Measurements from ENCODE around the gene CABLES1.

The CABLES1 gene

DNA sequence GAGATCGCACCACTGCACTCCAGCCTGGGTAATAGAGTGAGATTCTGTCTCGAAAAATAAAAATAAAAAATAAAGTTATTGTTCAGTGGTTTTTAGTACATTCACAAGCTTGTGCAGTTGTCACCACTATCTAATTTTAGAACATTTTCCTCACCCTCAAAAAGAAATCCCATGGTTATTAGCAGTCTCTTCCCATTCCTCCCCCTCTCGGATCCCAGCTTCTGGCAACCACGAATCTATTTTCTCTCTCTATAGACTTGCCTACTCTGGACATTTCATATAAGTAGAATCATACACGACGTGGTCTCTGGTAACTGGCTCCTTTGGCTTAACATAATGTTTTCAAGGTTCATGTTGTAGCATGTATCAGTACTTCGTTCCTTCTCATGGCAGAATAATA is 38.6 kb downstream of the CABLES1 start:
- Histone ChIP-seq H3K4me3 (ENCODE audit: low read length in 2 of 2) (no peak overlapping the region), H3K36me3 (replicated peaks in 1 of 2; ENCODE audit: control insufficient read depth in 2 of 2, insufficient read depth in 2 of 2, low read length in 2 of 2) (no peaks in the 10 kb centered on the region), H3K4me1 (ENCODE audit: control insufficient read depth in 2 of 2, insufficient read depth in 1 of 2, low read depth in 1 of 2, low read length in 2 of 2) (peaks cover 7 to 9% of the 10 kb centered on the region in 2 donors), H2BK12ac (ENCODE audit: low read length) (no peak overlapping the region), H3K14ac (ENCODE audit: low read length) (no peak overlapping the region), H3K27me3 (ENCODE audit: control insufficient read depth in 3 of 3, insufficient read depth in 3 of 3, low read depth in 1 of 3, low read length in 3 of 3) (no peaks in the 10 kb centered on the region), H3K4me2 (ENCODE audit: insufficient read depth, low read length, poor library complexity, severe bottlenecking) (no peak overlapping the region), H3K9me3 (replicated peaks in 1 of 2; ENCODE audit: control insufficient read depth in 2 of 2, insufficient read depth in 1 of 2, low read depth in 1 of 2, low read length in 2 of 2) (peaks cover 0 to 2% of the 10 kb centered on the region in 2 donors), H3K79me1 (ENCODE audit: low read depth, low read length) (no peaks in the 10 kb centered on the region), H2AFZ (ENCODE audit: low read length) (no peak overlapping the region), H4K91ac (ENCODE audit: low read depth, low read length, poor library complexity) (no peak overlapping the region), H4K8ac (ENCODE audit: low read depth, low read length) (no peak overlapping the region), H2BK120ac (ENCODE audit: low read depth, low read length) (no peak overlapping the region), H3K18ac (ENCODE audit: low read length) (no peak overlapping the region), H2BK15ac (ENCODE audit: low read length) (no peak overlapping the region), H3K27ac (replicated peaks; ENCODE audit: low read length) (no peak overlapping the region), H3K4ac (ENCODE audit: low read length) (no peak overlapping the region), H2BK5ac (ENCODE audit: low read length) (no peak overlapping the region), H2AK5ac (ENCODE audit: low read depth, low read length) (no peak overlapping the region), H3K9ac (ENCODE audit: low read depth, low read length, poor library complexity) (no peak overlapping the region), H3K23ac (ENCODE audit: low read depth, low read length, poor library complexity) (no peak overlapping the region)
- no CpG with 5 or more reads among the region's 7 CpGs for WGBS, 2 donors (ENCODE audit: extremely low coverage in 2 of 2, insufficient read length in 2 of 2, insufficient replicate concordance in 1 of 2)
- DNase-seq (ENCODE audit: low spot score): no peak

DNA sequence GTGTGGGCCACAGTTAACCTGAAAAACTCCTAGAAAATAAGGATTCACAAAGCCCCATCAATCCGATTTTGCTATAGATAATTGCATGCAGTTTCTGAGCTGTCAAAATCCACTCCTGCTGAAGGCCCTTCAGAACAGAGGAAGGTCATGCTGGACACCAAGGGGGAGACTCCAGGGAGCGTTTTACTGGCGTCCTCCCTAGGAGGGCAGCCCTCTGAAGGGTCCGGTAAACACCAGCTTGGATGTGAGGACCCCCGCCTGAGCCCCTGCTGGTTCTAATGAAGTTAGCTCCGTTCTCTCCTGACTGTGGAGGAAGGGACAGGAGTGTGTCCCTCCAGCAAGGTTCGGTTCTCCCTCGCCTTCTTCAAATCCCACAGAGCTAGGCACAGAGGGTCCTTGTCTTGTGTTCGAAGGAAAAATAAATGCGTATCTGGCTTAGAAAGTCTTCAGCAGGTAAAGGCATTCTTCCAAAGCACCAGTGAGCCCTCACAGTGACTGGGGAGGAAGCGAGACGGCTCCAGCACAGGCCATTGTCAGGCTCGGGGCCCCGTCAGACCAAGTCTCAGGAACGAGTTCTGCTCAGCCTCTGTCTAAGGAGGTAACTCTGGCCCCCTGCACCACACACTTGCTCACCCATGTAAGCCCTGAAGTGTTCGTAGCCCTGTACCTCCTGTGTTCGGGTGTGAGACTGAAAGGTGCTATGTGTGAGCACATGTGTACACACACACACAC is 41.6 kb downstream of the CABLES1 start:
- Histone ChIP-seq H2BK12ac (ENCODE audit: low read length) (no peak overlapping the region), H3K9ac (ENCODE audit: low read depth, low read length, poor library complexity) (no peak overlapping the region), H2BK120ac (ENCODE audit: low read depth, low read length) (no peak overlapping the region), H3K4me2 (ENCODE audit: insufficient read depth, low read length, poor library complexity, severe bottlenecking) (no peak overlapping the region), H3K27ac (replicated peaks; ENCODE audit: low read length) (no peak overlapping the region), H3K23ac (ENCODE audit: low read depth, low read length, poor library complexity) (peak overlapping the region; percentile 68), H3K27me3 (ENCODE audit: control insufficient read depth in 3 of 3, insufficient read depth in 3 of 3, low read depth in 1 of 3, low read length in 3 of 3) (no peaks in the 10 kb centered on the region), H3K4me3 (ENCODE audit: low read length in 2 of 2) (no peak overlapping the region), H3K18ac (ENCODE audit: low read length) (peak overlapping the region; percentile 36), H3K79me1 (ENCODE audit: low read depth, low read length) (no peaks in the 10 kb centered on the region), H2BK15ac (ENCODE audit: low read length) (no peak overlapping the region), H4K8ac (ENCODE audit: low read depth, low read length) (no peak overlapping the region), H2BK5ac (ENCODE audit: low read length) (no peak overlapping the region), H3K36me3 (replicated peaks in 1 of 2; ENCODE audit: control insufficient read depth in 2 of 2, insufficient read depth in 2 of 2, low read length in 2 of 2) (no peaks in the 10 kb centered on the region), H3K4ac (ENCODE audit: low read length) (no peak overlapping the region), H2AFZ (ENCODE audit: low read length) (no peak overlapping the region), H4K91ac (ENCODE audit: low read depth, low read length, poor library complexity) (no peak overlapping the region), H3K14ac (ENCODE audit: low read length) (no peak overlapping the region), H3K9me3 (replicated peaks in 1 of 2; ENCODE audit: control insufficient read depth in 2 of 2, insufficient read depth in 1 of 2, low read depth in 1 of 2, low read length in 2 of 2) (peaks cover 0 to 2% of the 10 kb centered on the region in 2 donors), H2AK5ac (ENCODE audit: low read depth, low read length) (no peak overlapping the region), H3K4me1 (ENCODE audit: control insufficient read depth in 2 of 2, insufficient read depth in 1 of 2, low read depth in 1 of 2, low read length in 2 of 2) (peaks cover 0 to 9% of the 10 kb centered on the region in 2 donors)
- DNase-seq (ENCODE audit: low spot score): no peak
- no CpG with 5 or more reads among the region's 17 CpGs for WGBS, 2 donors (ENCODE audit: extremely low coverage in 2 of 2, insufficient read length in 2 of 2, insufficient replicate concordance in 1 of 2)

DNA sequence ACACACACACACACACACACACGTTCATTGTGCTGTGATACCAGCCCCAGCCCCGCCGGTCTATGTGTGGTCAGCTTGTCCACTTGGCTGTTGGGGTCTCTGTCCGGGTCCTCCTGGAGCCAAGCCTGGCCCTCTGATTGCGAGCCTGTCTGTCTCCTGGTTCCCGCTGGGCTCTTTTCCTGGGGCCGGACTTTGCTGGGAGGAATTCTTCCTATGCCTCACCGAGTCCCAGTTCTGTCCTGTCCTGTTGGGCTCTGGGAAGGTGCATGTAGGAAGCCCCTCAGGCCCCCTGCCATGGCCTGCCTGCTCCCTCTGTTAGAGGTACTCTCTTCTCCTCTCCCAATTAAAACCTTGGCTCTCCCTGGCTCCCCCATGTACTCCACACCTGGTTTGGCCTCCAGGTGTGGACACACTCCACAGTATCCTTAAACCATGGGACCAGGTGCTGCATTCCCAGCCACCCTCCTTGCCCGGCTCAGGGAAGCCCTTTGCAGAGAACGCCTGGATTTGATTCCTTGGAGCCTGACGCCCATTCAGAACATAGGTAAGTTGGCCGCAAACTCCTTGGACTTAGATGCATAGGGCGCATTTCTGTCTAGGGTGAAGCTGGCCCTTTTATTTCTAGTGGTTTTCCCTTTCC is 42.3 kb downstream of the CABLES1 start:
- H3K9ac ChIP-seq (ENCODE audit: low read depth, low read length, poor library complexity): no peak overlapping the region
- no peak overlapping the region for H3K14ac ChIP-seq (ENCODE audit: low read length)
- no peak overlapping the region for H2BK15ac ChIP-seq (ENCODE audit: low read length)
- H3K23ac ChIP-seq (ENCODE audit: low read depth, low read length, poor library complexity): peak overlapping the region; percentile 68
- H3K36me3 ChIP-seq (replicated peaks in 1 of 2; ENCODE audit: control insufficient read depth in 2 of 2, insufficient read depth in 2 of 2, low read length in 2 of 2): no peaks in the 10 kb centered on the region
- H3K27ac ChIP-seq (replicated peaks; ENCODE audit: low read length): no peak overlapping the region
- no peak overlapping the region for H4K91ac ChIP-seq (ENCODE audit: low read depth, low read length, poor library complexity)
- H2AK5ac ChIP-seq (ENCODE audit: low read depth, low read length): peak overlapping the region; percentile 29
- H2BK5ac ChIP-seq (ENCODE audit: low read length): no peak overlapping the region
- H3K4me3 ChIP-seq (ENCODE audit: low read length in 2 of 2): no peak overlapping the region
- no peak overlapping the region for H3K4me2 ChIP-seq (ENCODE audit: insufficient read depth, low read length, poor library complexity, severe bottlenecking)
- H3K18ac ChIP-seq (ENCODE audit: low read length): no peak overlapping the region
- no peak overlapping the region for H2BK12ac ChIP-seq (ENCODE audit: low read length)
- no CpG with 5 or more reads among the region's 13 CpGs for WGBS, 2 donors (ENCODE audit: extremely low coverage in 2 of 2, insufficient read length in 2 of 2, insufficient replicate concordance in 1 of 2)
- H2AFZ ChIP-seq (ENCODE audit: low read length): no peak overlapping the region
- H3K27me3 ChIP-seq (ENCODE audit: control insufficient read depth in 3 of 3, insufficient read depth in 3 of 3, low read depth in 1 of 3, low read length in 3 of 3): no peaks in the 10 kb centered on the region
- no peak overlapping the region for H3K4ac ChIP-seq (ENCODE audit: low read length)
- no peak overlapping the region for H2BK120ac ChIP-seq (ENCODE audit: low read depth, low read length)
- H3K79me1 ChIP-seq (ENCODE audit: low read depth, low read length): no peaks in the 10 kb centered on the region
- peaks cover 0 to 9% of the 10 kb centered on the region in 2 donors for H3K4me1 ChIP-seq (ENCODE audit: control insufficient read depth in 2 of 2, insufficient read depth in 1 of 2, low read depth in 1 of 2, low read length in 2 of 2)
- H4K8ac ChIP-seq (ENCODE audit: low read depth, low read length): no peak overlapping the region
- peaks cover 0 to 2% of the 10 kb centered on the region in 2 donors for H3K9me3 ChIP-seq (replicated peaks in 1 of 2; ENCODE audit: control insufficient read depth in 2 of 2, insufficient read depth in 1 of 2, low read depth in 1 of 2, low read length in 2 of 2)
- no peak for DNase-seq (ENCODE audit: low spot score)

DNA sequence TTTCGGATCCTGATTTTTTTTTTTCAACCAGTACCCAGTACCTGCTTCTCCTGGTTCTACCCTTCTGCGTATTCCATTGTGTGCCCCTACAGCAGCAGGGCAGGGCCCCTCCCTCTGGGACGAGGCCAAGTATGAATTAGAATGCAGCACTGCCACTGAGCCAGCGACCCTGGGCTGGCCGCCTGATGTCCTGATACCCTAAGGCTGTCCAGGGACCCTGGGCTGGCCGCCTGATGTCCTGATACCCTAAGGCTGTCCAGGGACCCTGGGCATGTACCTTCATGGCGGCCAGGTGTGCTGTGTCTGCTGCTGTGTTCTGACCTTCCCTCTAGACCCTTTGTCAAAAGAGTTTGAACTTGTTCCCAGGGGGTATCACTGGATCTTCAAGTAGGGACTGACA is 42.9 kb downstream of the CABLES1 start:
- Histone ChIP-seq H2BK5ac (ENCODE audit: low read length) (no peak overlapping the region), H2BK15ac (ENCODE audit: low read length) (no peak overlapping the region), H3K9me3 (replicated peaks in 1 of 2; ENCODE audit: control insufficient read depth in 2 of 2, insufficient read depth in 1 of 2, low read depth in 1 of 2, low read length in 2 of 2) (peaks cover 0 to 2% of the 10 kb centered on the region in 2 donors), H3K4me3 (ENCODE audit: low read length in 2 of 2) (no peak overlapping the region), H2AK5ac (ENCODE audit: low read depth, low read length) (no peak overlapping the region), H3K4me1 (ENCODE audit: control insufficient read depth in 2 of 2, insufficient read depth in 1 of 2, low read depth in 1 of 2, low read length in 2 of 2) (peaks cover 0 to 9% of the 10 kb centered on the region in 2 donors), H3K79me1 (ENCODE audit: low read depth, low read length) (no peaks in the 10 kb centered on the region), H3K27ac (replicated peaks; ENCODE audit: low read length) (no peak overlapping the region), H4K8ac (ENCODE audit: low read depth, low read length) (no peak overlapping the region), H3K9ac (ENCODE audit: low read depth, low read length, poor library complexity) (no peak overlapping the region), H3K18ac (ENCODE audit: low read length) (no peak overlapping the region), H3K23ac (ENCODE audit: low read depth, low read length, poor library complexity) (peak overlapping the region; percentile 26), H3K4me2 (ENCODE audit: insufficient read depth, low read length, poor library complexity, severe bottlenecking) (no peak overlapping the region), H3K36me3 (replicated peaks in 1 of 2; ENCODE audit: control insufficient read depth in 2 of 2, insufficient read depth in 2 of 2, low read length in 2 of 2) (no peaks in the 10 kb centered on the region), H3K4ac (ENCODE audit: low read length) (no peak overlapping the region), H4K91ac (ENCODE audit: low read depth, low read length, poor library complexity) (no peak overlapping the region), H3K27me3 (ENCODE audit: control insufficient read depth in 3 of 3, insufficient read depth in 3 of 3, low read depth in 1 of 3, low read length in 3 of 3) (no peaks in the 10 kb centered on the region), H3K14ac (ENCODE audit: low read length) (no peak overlapping the region), H2AFZ (ENCODE audit: low read length) (no peak overlapping the region), H2BK120ac (ENCODE audit: low read depth, low read length) (no peak overlapping the region), H2BK12ac (ENCODE audit: low read length) (no peak overlapping the region)
- WGBS, 2 donors (ENCODE audit: extremely low coverage in 2 of 2, insufficient read length in 2 of 2, insufficient replicate concordance in 1 of 2): no CpG with 5 or more reads among the region's 7 CpGs
- no peak for DNase-seq (ENCODE audit: low spot score)

Measured in neuronal stem cell (in vitro differentiated cells).